Activated naive CD4-positive, alpha-beta T cell treated with anti-CD3 and anti-CD28 coated beads, Interleukin-2, amount 50 U/mL, for 16 hours (primary cell): Measurements from ENCODE around the gene ZNF619.

Source experiments
- DNase-seq: peaks from one replicate; pipeline ENCODE4 v3.0.0-alpha.2; 2020

ZNF619 gene

GRCh38 chr3:40468018-40468417, 8.9 kb upstream of the ZNF619 start:
- no peak for DNase-seq

GRCh38 chr3:40470701-40471100, 6.2 kb upstream of the ZNF619 start:
- no peak for DNase-seq

GRCh38 chr3:40477666-40478065, 744 bp downstream of the ZNF619 start:
- DNase-seq: no peak

- no peak for DNase-seq
Observed at GRCh38 chr3:40487172-40487571, 10.2 kb downstream of the ZNF619 start.

GRCh38 chr3:40490916-40491315, 14.0 kb downstream of the ZNF619 start:
- DNase-seq: no peak

GRCh38 chr3:40494698-40495097, 17.8 kb downstream of the ZNF619 start:
- DNase-seq: no peak

- DNase-seq: no peak
Observed at GRCh38 chr3:40497288-40497687, 20.4 kb downstream of the ZNF619 start.

- DNase-seq: no peak
Observed at GRCh38 chr3:40499952-40500351, 23.0 kb downstream of the ZNF619 start.

- DNase-seq: no peak
Observed at GRCh38 chr3:40502034-40502433, 25.1 kb downstream of the ZNF619 start.

- DNase-seq: no peak
Observed at GRCh38 chr3:40504636-40505430, 27.9 kb downstream of the ZNF619 start.

- DNase-seq: peak; percentile 50
Observed at GRCh38 chr3:40505599-40506462, 28.9 kb downstream of the ZNF619 start, which contains the start of gene ZNF620. Gene ZNF620, plus strand, starts transcription at chr3:40506039. Its CDS starts 314 bp downstream, at chr3:40506353.

- DNase-seq: no peak
Observed at GRCh38 chr3:40511031-40511718, 34.3 kb downstream of the ZNF619 start.

GRCh38 chr3:40516201-40516600, 39.3 kb downstream of the ZNF619 start:
- DNase-seq: no peak

- no peak for DNase-seq
Observed at GRCh38 chr3:40518067-40518466, 41.1 kb downstream of the ZNF619 start.

- DNase-seq: no peak
Observed at GRCh38 chr3:40518848-40519247, 41.9 kb downstream of the ZNF619 start.

- DNase-seq: no peak
Observed at GRCh38 chr3:40521254-40521653, 44.3 kb downstream of the ZNF619 start.

- no peak for DNase-seq
Observed at GRCh38 chr3:40523781-40524180, 46.9 kb downstream of the ZNF619 start.

GRCh38 chr3:40524222-40524567, 47.3 kb downstream of the ZNF619 start:
- no peak for DNase-seq

- DNase-seq: peak; percentile 82
Observed at GRCh38 chr3:40524568-40525285, 47.8 kb downstream of the ZNF619 start, which contains the start of gene ZNF621. Gene ZNF621, plus strand, starts transcription at chr3:40524960. Its CDS starts 881 bp downstream, at chr3:40525841.

- no peak for DNase-seq
Observed at GRCh38 chr3:40528426-40528825, 51.5 kb downstream of the ZNF619 start.

GRCh38 chr3:40532252-40532651, 55.3 kb downstream of the ZNF619 start:
- DNase-seq: no peak

- DNase-seq: no peak
Observed at GRCh38 chr3:40534283-40534682, 57.4 kb downstream of the ZNF619 start.
